GM12878 (cell line): Measurements from ENCODE around the gene ST6GALNAC3.

ENCODE experiments used
- BRCA1 ChIP-seq: IDR thresholded peaks from 2 replicates; pipeline ENCODE4 v1.6.1; 2011; ENCODE audit warnings: low read depth, low read length, improper control_type of control experiment
- MXI1 ChIP-seq: fragments of 150-350 bp; IDR thresholded peaks from 2 replicates; pipeline ENCODE4 v1.6.1; 2011; ENCODE audit warnings: low read depth, mild to moderate bottlenecking, inconsistent platforms, low read length, improper control_type of control experiment
- MYB ChIP-seq: fragments of 150-350 bp; IDR thresholded peaks from 2 replicates; pipeline ENCODE4 v1.6.1; 2014; ENCODE audit warnings: mild to moderate bottlenecking, low read depth, low read length, borderline replicate concordance
- NR2C1 ChIP-seq: fragments of 450-650 bp; IDR thresholded peaks from 2 replicates; pipeline ENCODE4 v1.6.1; 2017; ENCODE audit warnings: antibody characterized with exemption, mild to moderate bottlenecking, moderate library complexity
- POLR2A ChIP-seq: IDR thresholded peaks from 2 replicates; pipeline ENCODE4 v1.6.1; 2011; ENCODE audit warnings: low read depth, mild to moderate bottlenecking, low read length
- POLR2AphosphoS2 ChIP-seq: IDR thresholded peaks from 2 replicates; pipeline ENCODE4 v1.6.1; 2011; ENCODE audit warnings: low read depth, mild to moderate bottlenecking, low read length, improper control_type of control experiment, moderate library complexity
- TF ChIP-seq, protein P1 (sequence below): IDR thresholded peaks from 2 replicates; pipeline ENCODE4 v1.6.1; 2011; ENCODE audit warnings: low read depth, low read length, improper control_type of control experiment, borderline replicate concordance
- TF ChIP-seq, protein P2 (sequence below), 3 experiments: IDR thresholded peaks in 2 of 3; conservative IDR thresholded peaks in 1 of 3; 2 replicates each; pipeline ENCODE4 v1.5.1; 2011; ENCODE audit warnings: low read depth in 3 of 3, low read length in 3 of 3, mild to moderate bottlenecking in 3 of 3, control low read depth in 2 of 3, moderate library complexity in 2 of 3, inconsistent platforms in 1 of 3, mixed read lengths in 1 of 3; ENCODE audit not compliant: control insufficient read depth in 2 of 3, insufficient read depth in 1 of 3; ENCODE audit errors: extremely low read depth in 1 of 3

DNA sequence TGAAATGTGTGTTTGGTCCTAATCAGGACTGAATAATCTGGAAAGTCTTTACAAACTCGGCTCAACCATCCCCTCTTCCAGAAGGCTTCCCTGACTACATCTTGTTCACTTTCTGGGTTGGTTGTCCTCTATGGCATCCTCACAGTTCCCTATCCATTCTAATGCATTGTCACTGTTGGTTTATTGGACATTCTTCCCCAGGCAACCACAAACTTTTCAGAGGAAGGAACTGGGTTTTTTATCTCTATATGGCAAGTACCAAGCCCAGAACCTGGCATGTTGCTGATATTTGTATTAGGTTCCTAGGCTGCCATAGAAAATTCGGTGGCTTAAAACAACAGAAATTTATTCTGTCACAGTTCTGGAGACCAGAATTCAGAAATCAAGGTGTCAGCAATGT, 429.2 kb downstream of the ST6GALNAC3 start:
- TF ChIP-seq MXI1 (no peak), POLR2A (no peak), POLR2AphosphoS2 (no peak), NR2C1 (no peak), BRCA1 (no peak), MYB (no peak)
- TF ChIP-seq, protein P1, sequence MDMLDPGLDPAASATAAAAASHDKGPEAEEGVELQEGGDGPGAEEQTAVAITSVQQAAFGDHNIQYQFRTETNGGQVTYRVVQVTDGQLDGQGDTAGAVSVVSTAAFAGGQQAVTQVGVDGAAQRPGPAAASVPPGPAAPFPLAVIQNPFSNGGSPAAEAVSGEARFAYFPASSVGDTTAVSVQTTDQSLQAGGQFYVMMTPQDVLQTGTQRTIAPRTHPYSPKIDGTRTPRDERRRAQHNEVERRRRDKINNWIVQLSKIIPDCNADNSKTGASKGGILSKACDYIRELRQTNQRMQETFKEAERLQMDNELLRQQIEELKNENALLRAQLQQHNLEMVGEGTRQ: no peak
- TF ChIP-seq, protein P2, sequence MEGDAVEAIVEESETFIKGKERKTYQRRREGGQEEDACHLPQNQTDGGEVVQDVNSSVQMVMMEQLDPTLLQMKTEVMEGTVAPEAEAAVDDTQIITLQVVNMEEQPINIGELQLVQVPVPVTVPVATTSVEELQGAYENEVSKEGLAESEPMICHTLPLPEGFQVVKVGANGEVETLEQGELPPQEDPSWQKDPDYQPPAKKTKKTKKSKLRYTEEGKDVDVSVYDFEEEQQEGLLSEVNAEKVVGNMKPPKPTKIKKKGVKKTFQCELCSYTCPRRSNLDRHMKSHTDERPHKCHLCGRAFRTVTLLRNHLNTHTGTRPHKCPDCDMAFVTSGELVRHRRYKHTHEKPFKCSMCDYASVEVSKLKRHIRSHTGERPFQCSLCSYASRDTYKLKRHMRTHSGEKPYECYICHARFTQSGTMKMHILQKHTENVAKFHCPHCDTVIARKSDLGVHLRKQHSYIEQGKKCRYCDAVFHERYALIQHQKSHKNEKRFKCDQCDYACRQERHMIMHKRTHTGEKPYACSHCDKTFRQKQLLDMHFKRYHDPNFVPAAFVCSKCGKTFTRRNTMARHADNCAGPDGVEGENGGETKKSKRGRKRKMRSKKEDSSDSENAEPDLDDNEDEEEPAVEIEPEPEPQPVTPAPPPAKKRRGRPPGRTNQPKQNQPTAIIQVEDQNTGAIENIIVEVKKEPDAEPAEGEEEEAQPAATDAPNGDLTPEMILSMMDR (IDR thresholded peaks at IDR 0.05 in 2 of 3, conservative IDR thresholded peaks at IDR 0.05 in 1 of 3; ENCODE audit: control insufficient read depth in 2 of 3, extremely low read depth in 1 of 3, insufficient read depth in 1 of 3, low read depth in 3 of 3, low read length in 3 of 3): no peak
